Progenitor cell of endocrine pancreas (in vitro differentiated cells): ENCODE measurements around the gene DOCK4. TPM values are rescaled to one million over a fixed set of nuclear protein-coding genes. Genes with fewer than 3 reads are reported as not detected.

Experiments
- DNase-seq: peaks from one replicate; pipeline ENCODE4 v3.0.0; 2021; ENCODE audit warnings: low spot score; ENCODE audit not compliant: unreplicated experiment
- H3K27ac Mint-ChIP-seq: 2 replicates; pipeline ENCODE4 v1.8.0; 2021; ENCODE audit warnings: mild to moderate bottlenecking, moderate library complexity, mixed read lengths
- H3K27me3 Mint-ChIP-seq: 2 replicates; pipeline ENCODE4 v1.8.0; 2021; ENCODE audit warnings: mixed read lengths
- H3K36me3 Mint-ChIP-seq: 2 replicates; pipeline ENCODE4 v1.8.0; 2022; ENCODE audit warnings: mixed read lengths; ENCODE audit not compliant: insufficient read depth
- H3K4me1 Mint-ChIP-seq: 2 replicates; pipeline ENCODE4 v1.8.0; 2021; ENCODE audit warnings: low read depth, mixed read lengths
- H3K4me3 Mint-ChIP-seq: 2 replicates; pipeline ENCODE4 v1.8.0; 2021; ENCODE audit warnings: low read depth, mild to moderate bottlenecking, moderate library complexity, mixed read lengths
- H3K9me3 Mint-ChIP-seq: 2 replicates; pipeline ENCODE4 v1.8.0; 2021; ENCODE audit warnings: low read depth, mixed read lengths
- CTCF ChIP-seq: fragments of 200-600 bp; sonication (generic); IDR thresholded peaks from one replicate; pipeline ENCODE4 v1.5.0; 2021; ENCODE audit warnings: antibody characterized with exemption, mild to moderate bottlenecking; ENCODE audit not compliant: unreplicated experiment
- total RNA-seq: library from RNA; stranded (reverse); gene quantifications from 2 replicates; pipeline ENCODE4 v1.2.1, GENCODE V29; 2021

DOCK4 gene
- total RNA-seq, 1 donor from 2014 or later: 28.8 TPM

DNA sequence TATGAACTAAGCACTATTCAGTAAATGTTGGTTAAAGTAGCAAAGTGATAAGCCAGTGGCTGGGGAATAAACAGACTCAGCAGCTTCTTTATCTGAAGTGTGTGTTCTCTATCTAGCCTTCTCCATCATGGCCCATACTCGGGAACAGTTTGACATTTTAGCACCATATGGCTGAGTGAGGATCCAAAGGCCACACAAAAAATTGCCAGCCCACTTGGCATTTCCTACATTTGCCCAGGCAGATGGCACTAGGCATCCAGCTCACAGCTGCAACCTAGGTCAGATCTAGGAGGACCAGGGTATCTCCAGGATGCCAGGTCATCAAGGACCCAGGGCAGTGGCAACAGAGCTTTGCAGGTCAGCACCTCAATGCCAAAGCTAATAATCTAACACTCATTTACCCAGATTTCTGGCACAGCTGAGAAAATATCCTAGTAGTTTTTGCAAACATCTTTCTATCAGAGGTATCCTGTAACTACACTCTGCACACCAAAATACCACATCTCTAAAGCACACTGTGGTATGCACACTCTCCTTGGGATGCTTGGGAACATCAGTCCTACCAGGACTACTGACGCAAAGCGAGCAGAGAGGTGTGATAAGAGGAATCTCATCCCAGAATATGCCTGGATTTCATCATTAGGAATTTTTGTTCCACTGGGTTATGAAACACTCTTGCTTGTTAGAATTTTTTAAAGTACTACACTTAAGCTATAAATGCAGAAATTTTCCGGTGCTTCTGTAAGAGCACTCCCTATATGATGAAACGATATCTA is 61.7 kb downstream of the DOCK4 start:
- no peak for TF ChIP-seq CTCF
- Mint-ChIP-seq H3K27me3 (peaks cover 2% of the 10 kb centered on the region), H3K36me3 (no peaks in the 10 kb centered on the region), H3K27ac (no peak overlapping the region), H3K4me1 (peaks cover 2% of the 10 kb centered on the region), H3K4me3 (no peak overlapping the region), H3K9me3 (no peaks in the 10 kb centered on the region)
- DNase-seq: no peak

- H3K36me3 Mint-ChIP-seq: no peaks in the 10 kb centered on the region
- H3K27ac Mint-ChIP-seq: no peak overlapping the region
- peaks cover 2% of the 10 kb centered on the region for H3K4me1 Mint-ChIP-seq
- no peak for DNase-seq
- no peak overlapping the region for H3K4me3 Mint-ChIP-seq
- no peaks in the 10 kb centered on the region for H3K9me3 Mint-ChIP-seq
- no peaks in the 10 kb centered on the region for H3K27me3 Mint-ChIP-seq
- TF ChIP-seq CTCF: no peak
Measured at GRCh38 chr7:112143582-112143981, 62.6 kb downstream of the DOCK4 start.

- Mint-ChIP-seq H3K27ac (no peak overlapping the region), H3K4me3 (no peak overlapping the region), H3K36me3 (no peaks in the 10 kb centered on the region), H3K9me3 (no peaks in the 10 kb centered on the region), H3K27me3 (no peaks in the 10 kb centered on the region), H3K4me1 (peaks cover 2% of the 10 kb centered on the region)
- no peak for TF ChIP-seq CTCF
- DNase-seq: no peak
Measured at GRCh38 chr7:112143136-112143535, 63.1 kb downstream of the DOCK4 start.

DNA sequence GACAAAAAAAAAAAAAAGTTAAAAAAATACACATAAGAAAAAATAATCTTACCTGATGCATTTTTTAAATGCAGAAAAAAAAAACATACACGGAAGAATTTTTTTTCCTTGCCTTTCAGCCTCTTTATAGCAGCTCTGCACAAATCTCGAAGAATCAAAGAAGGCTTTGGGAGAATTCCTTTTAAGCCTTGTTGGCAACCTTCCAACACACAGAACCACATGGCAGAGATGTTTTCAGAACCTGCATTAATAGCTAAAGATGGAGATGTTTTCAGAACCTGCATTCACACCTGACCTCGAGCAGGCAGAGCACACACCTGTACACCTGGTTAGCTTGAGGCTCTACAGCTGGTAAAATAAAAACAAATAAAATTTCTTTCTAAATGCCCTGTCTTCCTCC is 65.6 kb downstream of the DOCK4 start:
- Mint-ChIP-seq H3K9me3 (no peaks in the 10 kb centered on the region), H3K4me1 (no peaks in the 10 kb centered on the region), H3K36me3 (no peaks in the 10 kb centered on the region), H3K27ac (no peak overlapping the region), H3K4me3 (no peak overlapping the region), H3K27me3 (no peaks in the 10 kb centered on the region)
- TF ChIP-seq CTCF: no peak
- DNase-seq: no peak

- H3K36me3 Mint-ChIP-seq: no peaks in the 10 kb centered on the region
- H3K9me3 Mint-ChIP-seq: no peaks in the 10 kb centered on the region
- no peak for DNase-seq
- no peaks in the 10 kb centered on the region for H3K4me1 Mint-ChIP-seq
- no peaks in the 10 kb centered on the region for H3K27me3 Mint-ChIP-seq
- H3K4me3 Mint-ChIP-seq: no peak overlapping the region
- H3K27ac Mint-ChIP-seq: no peak overlapping the region
- TF ChIP-seq CTCF: no peak
Measured at GRCh38 chr7:112138938-112139337, 67.3 kb downstream of the DOCK4 start.
